IPS-NIHi11 (cell line): ENCODE data around the gene AKAP8L.

Source experiments
- DNase-seq: peaks from one replicate; pipeline ENCODE4 v3.0.0; 2012; ENCODE audit warnings: mixed read lengths, low spot score

Gene AKAP8L

DNA sequence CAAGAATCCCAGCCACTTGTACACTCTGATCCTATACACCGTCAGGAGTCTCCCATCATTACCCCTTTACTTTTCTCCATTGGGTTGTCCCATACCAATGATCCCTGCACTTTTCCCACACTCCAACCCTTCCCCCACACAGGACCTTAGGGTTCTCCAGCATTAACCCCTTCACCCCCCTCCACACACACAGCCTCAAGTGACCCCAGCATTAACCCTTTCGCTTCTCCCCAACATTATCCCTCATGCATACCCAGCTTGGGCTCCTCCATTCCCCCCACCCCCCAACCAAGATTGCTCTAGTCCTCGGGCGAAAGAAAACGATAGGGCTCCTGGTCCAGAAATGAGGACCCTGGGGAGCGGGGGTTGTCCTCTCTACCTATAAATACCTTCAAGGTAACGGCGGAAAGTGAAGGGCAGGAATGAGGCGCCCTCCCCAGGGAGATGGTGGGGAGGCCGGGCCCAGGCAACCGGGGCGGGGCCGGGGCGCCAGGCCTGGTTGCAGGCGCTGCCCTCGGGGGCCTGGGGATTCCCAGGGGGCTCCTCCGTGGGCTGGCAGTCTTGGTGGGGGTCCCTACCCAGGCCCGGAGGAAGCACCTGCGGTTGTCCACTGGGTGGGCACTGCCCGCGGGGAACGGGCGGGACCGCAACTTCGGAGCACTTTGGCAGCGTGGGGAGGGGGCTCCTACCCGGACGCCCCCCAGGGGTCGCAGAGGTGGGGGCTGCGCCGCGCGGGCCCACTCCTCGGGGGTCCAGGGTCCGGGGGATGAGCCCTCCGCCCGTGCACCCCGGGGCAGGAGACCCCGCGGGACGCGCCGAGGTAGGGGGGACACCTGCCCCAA is 30.2 kb upstream of the AKAP8L start:
- DNase-seq, result peak; percentile 49

GRCh38 chr19:15448044-15448777 is 29.4 kb upstream of the AKAP8L start:
- DNase-seq, result no peak

DNA sequence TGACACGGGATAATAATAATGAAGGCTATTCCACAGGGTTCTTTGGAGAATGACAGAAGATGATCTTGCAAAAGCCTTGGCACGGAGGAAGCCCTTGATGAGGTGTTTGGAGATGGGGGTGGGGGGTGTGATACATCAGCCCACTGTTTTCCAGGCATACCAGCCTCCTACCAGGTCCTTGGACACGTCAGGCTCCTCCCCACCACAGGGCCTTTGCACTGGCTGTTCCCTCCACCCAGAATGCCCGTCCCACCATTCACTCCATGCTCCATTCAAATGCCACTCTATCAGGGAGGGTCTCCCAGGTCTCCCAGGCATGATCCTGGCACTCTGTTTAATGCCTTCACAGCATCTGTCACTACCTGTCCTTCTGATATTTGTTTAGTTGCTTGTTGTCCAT is 28.3 kb upstream of the AKAP8L start:
- no peak for DNase-seq

DNA sequence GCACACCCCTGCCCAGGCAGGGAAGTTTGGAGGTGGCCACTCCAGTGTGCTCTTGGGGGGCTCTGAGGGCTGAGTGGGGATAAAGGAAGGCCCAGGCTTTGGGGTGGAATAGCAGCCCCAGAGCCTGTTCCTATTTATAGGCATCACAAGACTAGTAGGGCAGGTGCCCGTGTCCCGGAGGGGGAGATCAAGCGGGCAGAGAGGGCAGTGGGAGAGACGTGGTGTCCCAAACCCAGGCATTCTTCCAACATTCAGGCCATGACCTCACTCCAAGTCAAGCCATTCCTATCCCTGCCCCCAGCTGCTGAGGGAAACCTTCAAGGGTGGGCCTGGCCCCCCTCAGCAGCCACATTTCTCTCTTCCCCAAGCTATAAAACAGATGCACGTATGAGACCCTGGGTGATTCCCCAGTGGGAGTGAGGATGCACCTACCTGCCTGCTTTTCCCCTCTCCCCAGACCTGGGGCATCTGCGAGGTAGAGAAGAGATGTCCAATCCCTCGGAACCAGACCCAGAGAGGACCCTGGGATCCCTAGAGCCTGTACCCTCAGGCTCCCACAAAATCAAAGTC is 27.1 kb upstream of the AKAP8L start:
- DNase-seq, result no peak

DNA sequence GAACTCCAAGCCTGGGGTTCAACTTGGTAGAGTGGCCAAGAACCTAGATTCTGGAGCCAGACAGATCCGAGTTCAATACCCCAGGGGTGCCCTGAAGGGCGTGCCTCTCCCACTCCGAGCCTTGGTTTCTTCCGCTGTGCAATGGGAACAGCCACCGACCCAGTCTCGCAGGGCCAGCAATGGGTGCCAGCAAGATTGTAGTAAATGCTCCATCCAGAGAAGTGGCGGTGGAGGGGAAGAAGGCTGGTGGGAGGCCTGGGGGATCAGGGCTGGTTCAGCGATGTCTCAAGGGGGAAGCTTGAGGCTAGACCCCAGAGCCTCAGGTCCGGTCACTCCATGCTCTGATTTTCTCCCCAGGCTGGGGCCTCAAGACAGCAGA is 26.4 kb upstream of the AKAP8L start:
- no peak for DNase-seq

- DNase-seq, result no peak
Observed at GRCh38 chr19:15444505-15445226, 25.9 kb upstream of the AKAP8L start.

DNA sequence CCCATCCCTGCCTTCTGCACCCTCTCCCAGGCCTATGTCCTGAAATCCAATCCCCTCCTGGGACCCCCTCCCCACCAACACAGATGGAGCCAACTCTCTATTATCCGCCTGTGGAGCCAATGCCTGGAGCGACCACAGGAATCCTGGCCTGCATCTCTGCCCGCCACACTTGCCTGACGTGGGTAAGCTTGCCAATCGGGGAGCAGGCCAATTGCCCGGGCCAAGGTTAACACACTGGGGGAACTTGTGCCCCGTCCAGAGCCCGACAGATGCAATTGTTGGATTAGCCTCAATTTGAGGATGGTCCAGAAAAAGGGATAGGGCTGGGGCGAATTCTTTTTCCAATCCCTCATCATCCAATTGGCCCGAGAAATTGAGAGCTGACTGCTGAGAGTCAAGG is 25.1 kb upstream of the AKAP8L start:
- DNase-seq, result no peak

DNA sequence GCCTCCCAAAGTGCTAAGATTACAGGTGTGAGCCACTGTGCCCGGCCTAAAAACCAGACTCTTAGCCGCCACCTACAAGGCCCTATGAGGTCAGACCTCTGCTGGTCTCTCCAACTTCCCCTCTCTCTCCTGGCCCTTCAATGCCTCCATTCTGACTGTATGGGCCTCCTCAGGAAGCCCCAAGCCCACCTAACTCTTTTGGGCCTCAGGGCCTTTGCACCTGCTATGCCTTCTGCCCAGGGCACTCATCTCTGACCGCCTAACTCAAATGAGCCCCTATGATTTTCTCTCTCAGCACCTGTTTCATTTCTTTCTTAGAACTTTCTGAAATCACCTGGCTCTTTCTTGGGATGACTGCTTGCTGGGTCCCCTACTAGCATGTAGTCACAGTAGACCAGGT is 24.5 kb upstream of the AKAP8L start:
- DNase-seq, result no peak

DNA sequence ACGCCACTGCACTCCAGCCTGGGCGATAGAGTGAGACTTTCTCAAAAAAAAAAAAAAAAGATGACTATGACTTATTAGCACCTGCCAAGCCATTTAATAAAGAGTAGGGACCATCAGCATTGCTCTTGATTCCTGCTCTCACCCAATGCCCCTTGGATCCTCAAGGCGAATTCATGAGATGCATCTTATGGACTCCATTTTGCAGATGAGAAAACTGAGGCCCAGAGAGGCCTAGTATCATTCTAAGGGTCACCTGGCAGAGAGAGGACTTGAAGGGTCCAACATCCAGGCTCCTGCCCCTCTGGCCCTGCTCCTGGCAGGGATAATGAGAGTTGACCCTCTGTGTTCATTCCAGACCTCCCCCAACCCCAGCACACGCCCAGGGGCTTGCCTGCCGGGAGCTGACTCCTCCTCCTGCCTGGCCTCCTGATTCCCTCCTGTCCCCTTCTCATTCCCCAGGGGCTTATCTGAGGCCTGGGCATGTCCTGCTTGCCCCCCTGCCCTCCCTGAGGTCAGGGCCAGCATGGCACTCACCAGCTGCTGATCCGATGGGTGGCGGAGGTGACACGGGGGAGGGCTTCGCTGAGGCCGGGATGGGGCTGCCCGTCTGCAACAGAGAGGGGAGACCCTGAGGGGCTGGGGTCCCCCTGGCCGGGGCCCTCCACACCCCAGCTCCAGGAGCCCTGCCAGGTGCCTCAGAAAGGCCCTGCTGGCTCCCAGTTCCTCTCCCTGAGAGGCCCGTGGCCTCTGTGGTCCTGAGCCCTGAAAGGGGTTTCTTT is 23.5 kb upstream of the AKAP8L start:
- DNase-seq, result no peak

DNA sequence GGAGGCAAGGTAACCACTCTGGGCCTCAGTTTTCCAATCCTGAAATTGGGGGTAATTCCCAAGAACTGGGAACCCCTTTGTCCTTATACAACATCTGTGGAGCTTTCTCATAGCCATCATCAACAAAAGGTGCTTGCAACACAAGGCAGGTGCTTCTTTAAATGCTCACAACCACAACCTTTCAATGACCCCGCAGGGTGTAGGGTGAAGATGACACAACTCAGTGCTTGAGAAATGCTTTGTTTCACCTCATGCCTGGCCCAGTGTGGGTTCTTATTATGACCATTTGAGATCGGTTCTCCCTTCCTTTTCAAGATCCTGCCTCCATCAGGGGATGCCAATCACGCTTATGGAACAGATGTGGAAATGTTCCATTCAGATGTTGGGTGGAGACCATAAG is 22.5 kb upstream of the AKAP8L start:
- DNase-seq, result no peak

GRCh38 chr19:15439821-15440641 is 21.2 kb upstream of the AKAP8L start:
- no peak for DNase-seq

DNA sequence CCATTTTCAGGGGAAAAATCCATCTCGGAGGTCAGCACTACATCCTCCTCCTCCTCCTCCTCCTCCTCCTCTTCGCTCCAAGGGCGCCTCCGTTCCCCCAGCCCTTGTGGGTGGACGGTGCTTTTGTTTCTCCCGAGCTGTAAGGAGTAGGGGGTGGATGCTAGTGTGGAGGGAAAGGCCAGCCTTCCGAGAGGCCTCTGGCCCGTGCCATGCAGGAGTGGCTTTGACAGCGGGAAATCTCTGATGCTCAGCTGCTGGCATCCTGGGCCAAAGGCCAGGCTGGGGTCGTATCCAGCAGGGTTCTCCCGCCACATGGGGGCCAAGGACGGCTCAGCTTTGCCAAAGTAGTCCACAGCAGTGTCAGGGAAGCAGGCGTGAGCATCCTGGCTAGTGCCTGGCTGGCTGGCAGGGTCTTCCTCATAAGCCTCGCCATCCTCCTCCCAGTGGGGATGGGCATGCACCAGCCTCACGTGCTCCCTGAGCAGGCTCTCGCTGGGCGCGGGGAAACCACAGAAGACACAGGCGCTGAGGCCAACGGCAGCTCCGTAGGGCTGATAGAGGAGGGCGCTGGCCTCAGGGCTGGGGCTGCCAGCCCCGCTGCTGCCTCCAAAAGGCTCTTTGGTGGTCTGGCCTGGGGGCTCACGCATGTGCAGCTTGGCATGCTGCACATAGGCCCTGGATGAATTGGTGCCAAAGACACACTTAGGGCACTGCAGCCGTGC is 20.5 kb upstream of the AKAP8L start:
- DNase-seq, result no peak

- DNase-seq, result no peak
Observed at GRCh38 chr19:15438577-15438976, 19.8 kb upstream of the AKAP8L start.

GRCh38 chr19:15438124-15438496 is 19.3 kb upstream of the AKAP8L start:
- DNase-seq, result no peak

GRCh38 chr19:15437355-15438123 is 18.8 kb upstream of the AKAP8L start:
- DNase-seq, result no peak

DNA sequence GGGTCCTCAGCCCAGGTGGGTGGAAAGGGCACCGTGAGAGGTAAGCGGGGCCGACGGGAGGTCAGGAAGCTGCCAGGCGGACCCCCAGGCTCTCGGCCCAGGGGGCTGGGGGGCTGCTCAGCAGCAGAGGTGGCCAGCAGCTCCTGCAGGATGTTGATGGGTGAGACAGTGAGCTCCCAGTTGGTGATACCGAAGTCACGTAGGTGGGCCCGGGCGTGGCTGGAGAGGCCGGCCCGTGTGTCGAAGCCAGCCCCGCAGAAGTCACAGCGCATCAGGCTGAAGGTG is 18.0 kb upstream of the AKAP8L start:
- no peak for DNase-seq

- DNase-seq, result no peak
Observed at GRCh38 chr19:15436012-15436825, 17.4 kb upstream of the AKAP8L start.

- no peak for DNase-seq
Observed at GRCh38 chr19:15433519-15434069, 14.8 kb upstream of the AKAP8L start.
